Activated T-helper 17 cell treated with anti-CD3 and anti-CD28 coated beads, Interleukin-2, amount 50 U/mL, for 72 hours (primary cell): Measurements from ENCODE around the gene NEK5. TPM values are rescaled to one million over a fixed set of nuclear protein-coding genes. Genes with fewer than 3 reads are reported as not detected.
A peak's percentile ranks its signal among the peaks of the same experiment; 100 is the strongest.

ENCODE experiments used
- ATAC-seq: fragments of 150-1000 bp; cut with Tn5 transposase; replicated peaks from 2 replicates; pipeline ENCODE4 v1.10.0; 2021; ENCODE audit warnings: mild to moderate bottlenecking, moderate library complexity
- H3K27ac Mint-ChIP-seq: one replicate; pipeline ENCODE4 v1.8.0; 2022; ENCODE audit warnings: mixed read lengths
- H3K27me3 Mint-ChIP-seq: one replicate; pipeline ENCODE4 v1.8.0; 2022; ENCODE audit warnings: mixed read lengths
- H3K36me3 Mint-ChIP-seq: one replicate; pipeline ENCODE4 v1.8.0; 2022; ENCODE audit warnings: low read depth, mild to moderate bottlenecking, mixed read lengths
- H3K4me1 Mint-ChIP-seq: one replicate; pipeline ENCODE4 v1.8.0; 2022; ENCODE audit warnings: mixed read lengths
- H3K4me3 Mint-ChIP-seq: one replicate; pipeline ENCODE4 v1.8.0; 2022; ENCODE audit warnings: mild to moderate bottlenecking, mixed read lengths
- H3K9me3 Mint-ChIP-seq: one replicate; pipeline ENCODE4 v1.8.0; 2022; ENCODE audit warnings: mixed read lengths
- total RNA-seq, 2 donors: library from RNA; stranded (reverse); gene quantifications; one replicate each; pipeline ENCODE4 v1.2.3, GENCODE V29; 2022

NEK5 gene
- total RNA-seq, 2 donors from 2014 or later, result not detected

GRCh38 chr13:52003541-52003940 lies 125.3 kb downstream of the NEK5 start:
- no peak for ATAC-seq
- Mint-ChIP-seq H3K4me1 (peaks cover 5% of the 10 kb centered on the region), H3K36me3 (no peaks in the 10 kb centered on the region), H3K27me3 (peaks cover 11% of the 10 kb centered on the region), H3K27ac (no peak overlapping the region), H3K9me3 (no peaks in the 10 kb centered on the region), H3K4me3 (no peak overlapping the region)

- H3K27ac Mint-ChIP-seq, result no peak overlapping the region
- H3K4me3 Mint-ChIP-seq, result no peak overlapping the region
- no peaks in the 10 kb centered on the region for H3K36me3 Mint-ChIP-seq
- H3K27me3 Mint-ChIP-seq, result peaks cover 9% of the 10 kb centered on the region
- H3K4me1 Mint-ChIP-seq, result peaks cover 5% of the 10 kb centered on the region
- H3K9me3 Mint-ChIP-seq, result no peaks in the 10 kb centered on the region
- ATAC-seq, result no peak
Measured at GRCh38 chr13:52002361-52002760, 126.5 kb downstream of the NEK5 start.

- Mint-ChIP-seq H3K27me3 (peaks cover 9% of the 10 kb centered on the region), H3K36me3 (no peaks in the 10 kb centered on the region), H3K4me3 (no peak overlapping the region), H3K4me1 (peaks cover 5% of the 10 kb centered on the region), H3K9me3 (no peaks in the 10 kb centered on the region), H3K27ac (no peak overlapping the region)
- ATAC-seq, result peak; percentile 69
Measured at GRCh38 chr13:52001120-52001731, 127.6 kb downstream of the NEK5 start.

- H3K9me3 Mint-ChIP-seq, result no peaks in the 10 kb centered on the region
- H3K4me3 Mint-ChIP-seq, result no peak overlapping the region
- peaks cover 9% of the 10 kb centered on the region for H3K27me3 Mint-ChIP-seq
- H3K36me3 Mint-ChIP-seq, result no peaks in the 10 kb centered on the region
- ATAC-seq, result no peak
- H3K4me1 Mint-ChIP-seq, result peaks cover 9% of the 10 kb centered on the region
- H3K27ac Mint-ChIP-seq, result no peak overlapping the region
Measured at GRCh38 chr13:51999921-52000320, 129.0 kb downstream of the NEK5 start.

GRCh38 chr13:51999510-51999911 lies 129.4 kb downstream of the NEK5 start:
- Mint-ChIP-seq H3K27ac (no peak overlapping the region), H3K4me1 (peaks cover 9% of the 10 kb centered on the region)
- no peak for ATAC-seq

GRCh38 chr13:51998723-51999509 lies 130.0 kb downstream of the NEK5 start:
- Mint-ChIP-seq H3K4me3 (no peak overlapping the region), H3K36me3 (no peaks in the 10 kb centered on the region), H3K9me3 (no peaks in the 10 kb centered on the region), H3K27me3 (peaks cover 9% of the 10 kb centered on the region), H3K4me1 (peaks cover 9% of the 10 kb centered on the region), H3K27ac (no peak overlapping the region)
- no peak for ATAC-seq

More at GRCh38 chr13:51999510-51999911, 129.4 kb downstream of the NEK5 start:
- Mint-ChIP-seq H3K36me3 (no peaks in the 10 kb centered on the region), H3K4me3 (no peak overlapping the region), H3K9me3 (no peaks in the 10 kb centered on the region), H3K27me3 (peaks cover 9% of the 10 kb centered on the region)

GRCh38 chr13:51997641-51998330 lies 131.1 kb downstream of the NEK5 start:
- Mint-ChIP-seq H3K27me3 (peaks cover 9% of the 10 kb centered on the region), H3K9me3 (no peaks in the 10 kb centered on the region), H3K4me1 (peaks cover 9% of the 10 kb centered on the region), H3K4me3 (no peak overlapping the region), H3K36me3 (no peaks in the 10 kb centered on the region), H3K27ac (no peak overlapping the region)
- no peak for ATAC-seq

- Mint-ChIP-seq H3K4me1 (peaks cover 9% of the 10 kb centered on the region), H3K36me3 (no peaks in the 10 kb centered on the region), H3K4me3 (no peak overlapping the region), H3K27me3 (peaks cover 9% of the 10 kb centered on the region), H3K27ac (no peak overlapping the region), H3K9me3 (no peaks in the 10 kb centered on the region)
- no peak for ATAC-seq
Measured at GRCh38 chr13:51997186-51997585, 131.7 kb downstream of the NEK5 start.

GRCh38 chr13:51996641-51997040 lies 132.2 kb downstream of the NEK5 start:
- no peaks in the 10 kb centered on the region for H3K36me3 Mint-ChIP-seq
- H3K9me3 Mint-ChIP-seq, result no peaks in the 10 kb centered on the region
- no peak overlapping the region for H3K4me3 Mint-ChIP-seq
- H3K4me1 Mint-ChIP-seq, result peaks cover 9% of the 10 kb centered on the region
- no peak for ATAC-seq
- peaks cover 9% of the 10 kb centered on the region for H3K27me3 Mint-ChIP-seq
- no peak overlapping the region for H3K27ac Mint-ChIP-seq

- Mint-ChIP-seq H3K27ac (no peak overlapping the region), H3K27me3 (peaks cover 9% of the 10 kb centered on the region), H3K36me3 (no peaks in the 10 kb centered on the region), H3K4me1 (peaks cover 4% of the 10 kb centered on the region), H3K4me3 (no peak overlapping the region), H3K9me3 (no peaks in the 10 kb centered on the region)
- ATAC-seq, result no peak
Measured at GRCh38 chr13:51995677-51996551, 133.0 kb downstream of the NEK5 start.

- H3K27me3 Mint-ChIP-seq, result no peaks in the 10 kb centered on the region
- H3K27ac Mint-ChIP-seq, result no peak overlapping the region
- no peaks in the 10 kb centered on the region for H3K9me3 Mint-ChIP-seq
- no peaks in the 10 kb centered on the region for H3K36me3 Mint-ChIP-seq
- ATAC-seq, result no peak
- peaks cover 4% of the 10 kb centered on the region for H3K4me1 Mint-ChIP-seq
- H3K4me3 Mint-ChIP-seq, result no peak overlapping the region
Measured at GRCh38 chr13:51993713-51994112, 135.2 kb downstream of the NEK5 start.

GRCh38 chr13:51988988-51989618 lies 139.8 kb downstream of the NEK5 start:
- H3K4me1 Mint-ChIP-seq, result no peaks in the 10 kb centered on the region
- H3K27ac Mint-ChIP-seq, result no peak overlapping the region
- peaks cover 2% of the 10 kb centered on the region for H3K9me3 Mint-ChIP-seq
- ATAC-seq, result no peak
- no peaks in the 10 kb centered on the region for H3K36me3 Mint-ChIP-seq
- H3K27me3 Mint-ChIP-seq, result peaks cover under 1% of the 10 kb centered on the region
- no peak overlapping the region for H3K4me3 Mint-ChIP-seq
